ENCODE results near the gene APBB2.

GRCh38 chr4:40998675-40999358 is 215.5 kb downstream of the APBB2 start:
- TF ChIP-seq CTCF (IDR thresholded peaks at IDR 0.05; ENCODE audit: low read depth, low read length) (no peak), POLR2A (IDR thresholded peaks at IDR 0.05; ENCODE audit: extremely low read depth, insufficient read length) (no peak), MAX (IDR thresholded peaks at IDR 0.05; ENCODE audit: low read depth, low read length) (no peak)

Measured in NB4 (cell line).